NCI-H524 (cell line): ENCODE data around the gene WDR59.
"Not testable (repeated sequence)": the region's sequence is repeated elsewhere in the genome, so short reads cannot be mapped to it uniquely, and the experiment has no call there.

ENCODE experiments used
- DNase-seq, 2 experiments: peaks; one replicate each; lab custom pipeline; 2025; lab: John Stamatoyannopoulos, UW

The WDR59 gene

GRCh38 chr16:74865922-74866598, 118.9 kb downstream of the WDR59 start:
- DNase-seq = no peak

GRCh38 chr16:74862743-74863244, 122.1 kb downstream of the WDR59 start:
- peak; percentile 5 to 66 for DNase-seq

DNA sequence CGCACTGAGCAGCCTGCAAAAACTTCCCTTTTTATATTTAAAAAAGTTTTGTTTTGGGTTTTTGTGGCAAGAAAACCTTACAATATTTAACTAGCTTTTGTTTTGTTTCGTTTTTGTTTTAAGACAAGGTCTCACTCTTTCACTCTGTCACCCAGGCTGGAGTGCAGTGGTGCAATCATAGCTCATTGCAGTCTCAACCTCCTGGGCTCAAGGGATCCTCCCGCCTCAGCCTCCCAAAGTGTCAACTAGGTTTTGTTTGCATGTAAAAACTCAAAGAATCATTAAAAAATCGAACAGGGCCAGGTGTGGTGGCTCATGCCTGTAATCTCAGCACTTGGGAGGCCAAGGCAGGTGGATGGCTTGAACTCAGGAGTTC, 132.4 kb downstream of the WDR59 start:
- no peak for DNase-seq

DNA sequence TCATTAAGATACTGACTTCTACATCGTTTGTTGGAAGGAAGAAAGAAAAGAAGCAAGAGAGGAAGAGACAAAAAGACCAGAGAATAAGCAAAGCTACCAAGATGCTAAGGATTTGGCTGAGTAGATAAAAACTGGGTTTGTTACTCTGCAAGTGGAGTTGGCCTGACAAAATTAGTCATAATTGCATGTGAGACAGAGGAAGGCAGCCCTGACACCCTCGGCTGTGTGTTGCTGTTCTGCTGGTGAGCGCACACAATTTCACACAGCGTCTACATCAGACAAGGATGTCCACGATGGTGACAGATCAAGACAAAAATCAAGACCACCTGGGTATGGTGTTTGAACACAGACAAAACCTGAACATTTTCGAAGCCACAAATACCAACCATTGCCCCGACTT, 134.9 kb downstream of the WDR59 start:
- DNase-seq = no peak

DNA sequence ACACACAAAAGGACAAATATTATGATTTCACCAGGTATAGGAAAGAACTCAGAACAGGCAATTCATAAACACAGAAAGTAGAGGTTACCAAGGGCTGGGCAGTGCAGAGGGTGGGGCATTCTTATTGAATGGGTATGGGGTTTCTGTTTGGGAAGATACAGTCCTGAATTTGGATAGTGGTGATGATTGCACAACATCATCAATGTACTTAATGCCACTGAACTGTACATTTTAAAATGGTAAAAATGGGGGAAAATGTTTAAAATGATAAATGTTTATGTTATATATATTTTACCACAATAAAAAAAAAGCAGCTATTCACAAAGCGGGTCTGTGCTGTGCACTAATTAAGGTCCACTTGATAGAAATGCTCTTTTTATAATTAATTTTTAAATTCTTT, 137.7 kb downstream of the WDR59 start:
- DNase-seq = no peak

- no peak for DNase-seq
Observed at GRCh38 chr16:74846714-74847113, 138.2 kb downstream of the WDR59 start.

- no peak for DNase-seq
Observed at GRCh38 chr16:74844041-74844980, 140.6 kb downstream of the WDR59 start.

DNA sequence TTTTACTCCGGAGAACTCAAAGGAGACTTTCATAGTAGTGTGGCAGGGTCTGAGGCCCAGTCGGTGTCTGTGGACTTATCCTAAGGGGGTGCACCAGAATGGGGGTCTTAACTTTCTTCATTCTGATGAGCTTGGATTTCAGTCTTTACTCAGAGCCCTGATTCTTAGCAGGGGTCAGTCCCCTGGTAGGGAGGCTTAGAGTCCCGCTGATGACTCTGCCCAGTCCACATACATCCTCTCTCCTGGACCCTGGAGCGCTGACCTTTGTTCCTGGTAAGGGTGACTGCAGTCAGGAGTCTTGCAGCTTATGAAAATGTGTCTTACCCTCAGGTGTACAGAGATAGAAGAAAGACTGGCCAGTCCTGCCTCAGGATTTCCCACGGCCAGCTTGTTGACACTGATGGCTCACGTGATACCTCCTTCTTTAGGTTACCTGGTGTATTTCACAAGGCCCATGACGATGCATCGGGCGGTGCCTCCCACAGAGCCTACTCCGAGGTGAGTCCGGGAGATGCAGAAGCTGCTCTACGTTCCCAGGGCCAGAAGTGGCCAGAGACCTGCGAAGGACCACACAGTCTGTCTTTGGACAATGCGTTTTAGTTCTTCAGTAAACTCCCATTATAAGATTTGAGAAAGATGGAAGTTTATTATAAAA, 141.4 kb downstream of the WDR59 start:
- DNase-seq = not testable (repeated sequence)

DNA sequence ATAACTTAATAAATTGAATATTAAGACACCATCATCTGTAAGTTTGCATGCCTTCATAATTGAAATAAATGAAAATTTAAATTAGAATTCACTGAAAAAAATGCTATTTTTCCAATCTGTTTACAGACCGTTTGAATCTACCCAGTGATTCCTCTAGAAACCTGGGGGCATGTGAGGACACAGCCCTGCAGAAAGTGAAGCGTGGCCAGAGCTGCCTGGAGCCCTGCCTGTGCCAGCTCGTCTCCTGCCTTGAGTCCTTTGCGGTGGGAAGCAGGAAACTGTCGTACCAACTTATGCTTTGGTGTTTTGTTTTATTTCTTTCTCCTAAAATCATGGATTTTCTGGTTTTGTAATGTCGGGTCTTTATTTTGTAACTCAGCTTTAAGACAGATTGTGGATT, 142.5 kb downstream of the WDR59 start:
- DNase-seq = no peak

DNA sequence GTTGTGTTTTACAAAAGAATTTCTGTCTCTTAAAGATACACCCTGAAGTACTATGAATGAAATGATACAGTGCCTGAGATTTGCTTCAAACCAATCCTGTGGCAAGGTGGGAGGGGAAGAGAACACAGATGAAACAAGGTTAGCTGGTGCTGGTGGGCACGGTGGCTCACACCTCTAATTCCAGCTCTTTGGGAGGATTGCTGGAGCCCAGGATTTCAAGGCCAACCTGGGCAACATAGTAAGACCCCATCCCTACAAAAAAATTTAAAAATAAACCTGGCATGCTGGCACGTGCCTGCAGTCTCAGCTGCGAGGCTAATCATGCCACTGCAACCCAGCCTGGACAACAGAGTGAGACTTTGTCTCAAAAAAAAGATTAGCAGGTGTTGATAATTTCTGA, 143.0 kb downstream of the WDR59 start:
- no peak for DNase-seq

DNA sequence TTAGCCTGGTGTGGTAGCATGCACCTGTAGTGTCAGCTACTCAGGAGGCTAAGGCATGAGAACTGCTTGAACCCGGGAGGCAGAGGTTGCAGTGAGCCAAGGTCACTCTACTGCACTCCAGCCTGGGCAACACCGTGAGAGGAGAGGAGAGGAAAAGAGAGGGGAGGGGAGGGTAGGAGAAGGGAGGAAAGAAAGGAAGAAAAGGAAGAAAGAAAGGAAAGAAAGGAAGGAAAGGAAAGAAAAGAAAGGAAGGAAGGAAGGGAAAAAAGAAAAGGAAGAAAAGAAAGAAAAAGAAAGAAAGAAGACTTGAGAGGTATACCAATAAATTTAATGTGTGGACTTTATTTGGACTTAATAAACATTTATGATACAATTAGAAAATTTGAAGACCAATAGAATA, 143.5 kb downstream of the WDR59 start:
- no peak for DNase-seq

- peak in 1 of 2 experiments; percentile 10 for DNase-seq
Observed at GRCh38 chr16:74837056-74837455, 147.9 kb downstream of the WDR59 start.

GRCh38 chr16:74836111-74836671, 148.7 kb downstream of the WDR59 start:
- DNase-seq = no peak

GRCh38 chr16:74832228-74832627, 152.7 kb downstream of the WDR59 start:
- DNase-seq = no peak

GRCh38 chr16:74831467-74831866, 153.5 kb downstream of the WDR59 start:
- no peak for DNase-seq

- DNase-seq = peak; percentile 61 to 89
Observed at GRCh38 chr16:74830648-74831047, 154.3 kb downstream of the WDR59 start.

DNA sequence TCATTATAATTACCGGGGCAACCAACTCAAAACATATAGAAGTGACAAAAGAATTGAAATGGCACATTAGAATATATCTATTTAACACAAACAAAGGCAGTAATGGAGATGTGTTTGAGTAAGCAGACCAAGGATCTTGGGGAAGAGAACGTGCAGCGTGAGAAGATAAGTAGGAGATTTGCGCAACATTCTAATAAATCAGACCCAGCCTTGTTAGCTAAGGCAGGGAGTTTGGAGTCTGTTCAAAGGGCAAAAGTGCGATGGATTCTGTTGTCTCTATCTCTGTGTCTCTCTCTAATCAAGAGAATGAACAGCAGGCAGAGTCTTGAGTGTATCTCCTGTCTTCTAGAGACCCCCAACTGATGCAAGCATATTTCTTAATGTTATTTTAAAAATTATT, 155.3 kb downstream of the WDR59 start:
- no peak for DNase-seq

DNA sequence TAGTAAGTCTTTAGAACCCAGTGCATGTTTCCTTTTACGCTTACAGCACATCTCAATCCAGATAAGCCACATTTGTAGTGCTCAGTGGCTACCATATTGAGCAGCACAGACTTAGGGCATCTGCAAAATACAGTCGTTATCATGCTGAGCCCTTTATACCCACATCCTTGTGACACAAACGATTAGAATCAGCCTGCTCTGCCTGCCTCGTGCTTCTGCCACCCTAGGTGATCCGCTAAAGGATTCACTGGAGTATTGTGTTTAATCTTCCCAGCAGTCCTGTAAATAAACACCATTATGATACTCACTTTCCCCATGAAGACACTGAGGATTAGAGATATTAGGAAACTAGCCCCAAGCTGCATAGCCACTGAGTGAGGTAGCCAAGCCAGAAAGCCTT, 159.0 kb downstream of the WDR59 start:
- DNase-seq = no peak

- no peak for DNase-seq
Observed at GRCh38 chr16:74825016-74825415, 159.9 kb downstream of the WDR59 start.
